HG03159 (cell line): ENCODE data around the gene CPNE5.
"Not testable (repeated sequence)": the region's sequence is repeated elsewhere in the genome, so short reads cannot be mapped to it uniquely, and the experiment has no call there.

Source experiments
- ATAC-seq: cut with Tn5 transposase; IDR thresholded peaks from one replicate; pipeline ENCODE4 v1.9.1; 2021; ENCODE audit warnings: mild to moderate bottlenecking, moderate library complexity; ENCODE audit not compliant: unreplicated experiment

CPNE5 gene

DNA sequence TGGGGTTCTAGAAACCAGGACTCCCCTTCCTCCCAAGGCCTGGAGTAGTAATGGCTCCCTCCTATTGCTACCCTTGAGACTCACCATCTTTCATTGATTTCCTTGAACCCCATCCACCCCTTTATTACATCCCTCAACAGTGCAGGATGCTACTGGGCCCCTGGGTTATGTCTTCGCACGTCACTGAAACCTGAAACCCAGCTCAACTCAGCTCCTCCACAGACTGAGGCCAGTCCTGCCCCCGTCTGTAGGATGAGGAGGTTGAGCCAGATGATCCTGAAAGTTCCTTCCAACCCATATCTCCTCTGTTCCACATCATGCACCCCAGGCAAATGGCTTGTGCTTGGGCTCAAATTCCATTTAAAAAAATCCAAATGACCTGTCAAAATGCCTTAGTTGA is 21.4 kb downstream of the CPNE5 start:
- no peak for ATAC-seq

DNA sequence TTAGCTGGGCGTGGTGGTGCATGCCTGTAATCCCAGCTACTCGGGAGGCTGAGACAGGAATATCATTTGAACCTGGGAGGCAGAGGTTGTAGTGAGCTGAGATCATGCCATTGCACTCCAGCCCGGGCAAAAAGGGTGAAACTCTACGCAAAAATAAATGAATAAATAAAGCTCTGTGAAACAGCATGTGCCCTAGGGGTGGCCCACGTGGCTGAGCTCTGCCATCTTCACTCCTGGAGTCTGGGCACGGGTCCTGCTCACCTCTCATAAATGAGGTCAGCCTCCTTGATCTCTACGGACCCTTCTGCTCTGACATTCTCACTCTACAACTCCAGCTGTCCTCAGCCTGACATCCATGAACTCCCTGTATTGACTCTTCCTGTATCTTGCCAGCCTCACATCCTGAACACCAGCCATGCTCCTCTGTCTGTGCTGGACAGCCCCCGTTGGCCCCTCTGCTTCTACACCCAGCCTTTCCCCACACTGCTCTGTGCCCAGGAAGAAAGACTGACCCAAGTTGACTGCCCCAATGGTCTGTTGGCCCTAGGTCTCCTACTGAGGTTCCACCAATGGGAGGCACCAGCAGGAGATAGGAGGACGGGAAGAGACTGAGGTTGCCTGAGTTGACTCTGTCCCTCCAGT is 21.9 kb downstream of the CPNE5 start:
- ATAC-seq: no peak

- ATAC-seq: no peak
These were observed 23.1 kb downstream of the CPNE5 start for GRCh38 chr6:36815962-36816735.

DNA sequence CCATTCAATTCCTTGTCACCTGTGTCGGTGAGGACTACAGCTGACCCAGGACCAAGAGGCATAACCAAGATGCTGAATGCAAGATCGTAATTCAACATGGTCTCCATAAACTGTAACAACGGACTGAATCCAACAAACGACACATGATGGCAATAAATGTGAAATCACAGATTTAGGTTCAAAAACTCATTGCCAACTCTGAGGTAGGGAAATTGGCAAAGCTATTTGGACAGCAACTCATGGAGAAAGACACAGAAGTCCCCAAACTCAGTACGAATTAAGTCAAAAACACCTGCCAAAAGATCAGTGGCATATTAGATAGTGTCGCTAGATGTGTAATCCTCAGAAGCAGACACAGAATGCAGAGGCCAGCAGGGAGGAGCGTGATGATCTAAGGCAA is 25.0 kb downstream of the CPNE5 start:
- no peak for ATAC-seq

DNA sequence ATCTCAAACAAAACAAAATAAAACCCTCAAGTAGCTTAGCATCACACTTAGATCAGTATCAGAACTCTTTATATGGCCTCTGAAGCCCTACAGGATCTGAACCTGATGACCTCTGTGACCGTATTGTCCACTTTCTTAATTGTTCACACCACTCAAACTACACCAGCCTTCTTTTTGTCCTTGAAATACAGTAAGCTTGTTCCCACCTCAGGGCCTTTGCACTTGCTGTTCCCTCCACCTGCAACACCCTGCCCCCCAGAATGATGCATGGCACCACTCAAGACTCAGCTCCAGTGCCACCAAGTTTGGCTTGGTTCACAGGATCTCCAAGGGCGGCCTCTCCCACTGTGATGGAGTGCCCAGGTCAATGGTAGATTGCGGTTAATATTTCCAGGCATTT is 25.7 kb downstream of the CPNE5 start:
- ATAC-seq: no peak

GRCh38 chr6:36813047-36813446 is 26.2 kb downstream of the CPNE5 start:
- ATAC-seq: not testable (repeated sequence)

DNA sequence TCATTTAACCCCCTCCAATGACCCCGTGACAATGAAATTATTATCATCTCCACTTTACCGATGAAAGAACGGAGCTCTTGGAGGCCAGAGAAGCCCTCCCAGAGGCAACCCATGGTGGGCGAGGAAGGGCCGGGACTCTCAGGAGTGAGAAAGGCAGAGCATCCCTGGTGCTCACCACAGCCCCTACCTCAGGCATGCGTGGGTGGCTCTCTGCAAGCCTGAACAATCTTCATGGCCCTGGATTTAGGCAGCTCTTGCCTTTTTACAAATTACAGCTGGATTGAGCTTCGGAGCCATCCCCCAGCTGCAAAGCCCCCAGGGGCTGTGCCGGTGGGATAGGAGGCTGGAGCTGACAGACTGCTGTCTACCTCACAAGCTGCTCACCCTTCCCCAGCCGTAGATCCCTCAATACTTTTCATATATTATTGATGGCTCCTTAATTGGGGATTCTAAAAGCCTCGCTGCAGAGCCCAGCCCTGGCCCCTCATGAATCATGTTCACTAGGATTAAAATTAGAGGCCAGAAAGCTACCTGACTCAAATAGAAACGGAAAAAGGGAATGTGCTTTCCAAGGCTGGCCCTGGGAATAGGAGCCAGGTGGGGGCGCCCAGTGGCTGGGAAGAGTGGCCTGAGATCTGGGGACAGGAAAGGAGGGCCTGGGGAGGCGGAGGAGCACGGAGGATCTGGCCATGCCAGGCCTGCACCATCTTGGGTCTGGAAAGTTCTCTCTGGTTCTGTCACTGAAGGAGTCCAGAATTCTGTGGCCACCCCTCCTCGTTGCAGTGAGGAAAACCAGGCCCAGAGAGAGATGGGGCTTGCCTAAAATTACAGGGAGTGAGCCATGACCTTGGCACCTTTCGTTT is 29.1 kb downstream of the CPNE5 start:
- no peak for ATAC-seq

DNA sequence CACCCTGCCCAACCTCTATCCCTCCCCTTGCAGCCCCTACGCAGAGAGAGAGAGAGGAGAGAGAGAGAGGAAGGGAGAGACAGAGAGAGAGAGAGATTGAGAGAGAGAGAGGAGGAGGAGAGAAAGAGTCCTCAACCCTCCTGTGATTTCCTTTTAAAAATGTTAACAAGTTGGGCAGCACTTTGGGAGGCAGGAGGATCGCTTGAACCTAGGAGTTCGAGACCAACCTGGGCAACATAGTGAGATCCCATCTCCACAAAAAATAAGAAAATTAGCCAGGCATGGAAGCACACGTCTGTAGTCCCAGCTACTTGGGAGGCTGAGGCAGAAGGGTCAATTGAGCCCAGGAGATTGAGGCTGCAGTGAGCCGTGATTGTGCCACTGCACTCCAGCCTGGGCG is 30.1 kb downstream of the CPNE5 start:
- ATAC-seq: no peak

GRCh38 chr6:36808634-36809033 is 30.6 kb downstream of the CPNE5 start:
- ATAC-seq: no peak

DNA sequence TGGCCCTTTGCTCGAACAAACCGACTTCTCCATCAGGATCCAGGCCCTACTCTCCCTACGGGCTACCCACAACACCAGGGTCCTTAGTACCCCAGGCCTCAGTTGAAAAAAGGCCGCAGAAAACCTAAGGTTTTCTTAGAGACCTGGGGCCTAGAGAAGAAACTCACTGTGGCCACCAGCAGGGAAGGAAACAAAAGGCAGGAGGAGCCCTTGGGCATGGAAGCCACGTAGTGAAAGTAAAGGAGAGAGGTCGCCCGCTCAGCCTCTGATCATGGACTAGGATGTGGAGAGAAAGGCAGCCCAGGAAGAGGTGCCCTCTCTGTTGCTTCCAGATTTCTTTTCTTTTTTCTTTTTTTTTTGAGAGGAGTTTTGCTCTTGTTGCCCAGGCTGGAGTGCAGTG is 31.5 kb downstream of the CPNE5 start:
- ATAC-seq: no peak

- no peak for ATAC-seq
These were observed 32.1 kb downstream of the CPNE5 start for GRCh38 chr6:36807143-36807542.

DNA sequence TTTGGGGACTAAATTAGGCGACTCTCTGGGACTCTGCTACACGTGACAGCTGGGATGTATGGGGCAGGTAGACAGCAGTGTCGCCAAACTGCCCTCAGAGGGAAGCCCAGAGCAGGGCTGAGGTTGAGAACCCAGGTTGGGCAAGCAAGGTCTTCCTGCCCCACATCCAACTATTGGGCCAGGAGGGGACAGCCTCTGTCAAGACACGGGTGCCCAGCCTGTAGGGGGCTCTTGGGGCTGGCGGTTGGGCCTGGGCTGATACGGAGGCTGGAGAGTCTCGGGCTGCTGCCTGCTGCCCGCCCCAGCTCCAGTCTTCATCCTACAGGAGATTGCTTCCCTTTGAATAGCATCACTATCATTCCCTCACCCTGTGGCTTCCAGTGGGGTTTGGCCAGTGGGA is 33.3 kb downstream of the CPNE5 start:
- no peak for ATAC-seq

DNA sequence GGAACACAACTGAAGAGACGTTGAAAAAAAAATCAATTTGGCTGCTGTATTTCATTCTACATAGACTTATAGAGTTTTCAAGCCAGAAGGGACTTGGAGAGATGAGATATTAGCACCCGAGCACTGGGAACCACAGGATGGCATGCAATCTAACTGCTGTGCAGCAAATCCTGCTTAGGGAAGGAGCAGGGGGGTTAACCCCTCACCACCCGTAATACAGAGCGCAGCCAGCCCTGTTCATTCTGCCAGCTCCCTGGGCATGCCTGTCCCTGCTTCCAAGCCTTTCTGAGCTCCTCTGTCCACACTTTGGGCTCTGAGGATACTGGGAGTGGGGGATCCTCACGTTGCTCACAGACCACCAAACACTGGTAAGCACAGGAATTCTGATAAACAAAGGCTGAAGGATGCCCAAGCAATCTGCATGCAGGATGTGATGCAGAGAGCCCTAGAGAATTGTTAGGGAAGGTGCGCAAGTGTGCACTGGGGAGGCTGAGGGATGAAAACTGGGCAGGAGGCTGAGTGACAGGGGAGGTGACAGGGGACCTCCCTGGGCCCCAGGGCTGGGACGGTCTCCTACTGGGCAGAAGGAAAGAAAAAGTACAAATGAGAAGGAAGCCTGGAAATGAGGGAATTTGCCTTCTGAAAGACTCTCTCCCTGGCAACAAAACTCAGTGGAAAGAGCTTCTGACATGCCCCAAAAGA is 34.0 kb downstream of the CPNE5 start:
- ATAC-seq: no peak

GRCh38 chr6:36804563-36804962 is 34.7 kb downstream of the CPNE5 start:
- ATAC-seq: no peak

GRCh38 chr6:36803908-36804307 is 35.3 kb downstream of the CPNE5 start:
- no peak for ATAC-seq

- no peak for ATAC-seq
These were observed 35.8 kb downstream of the CPNE5 start for GRCh38 chr6:36803482-36803881.

DNA sequence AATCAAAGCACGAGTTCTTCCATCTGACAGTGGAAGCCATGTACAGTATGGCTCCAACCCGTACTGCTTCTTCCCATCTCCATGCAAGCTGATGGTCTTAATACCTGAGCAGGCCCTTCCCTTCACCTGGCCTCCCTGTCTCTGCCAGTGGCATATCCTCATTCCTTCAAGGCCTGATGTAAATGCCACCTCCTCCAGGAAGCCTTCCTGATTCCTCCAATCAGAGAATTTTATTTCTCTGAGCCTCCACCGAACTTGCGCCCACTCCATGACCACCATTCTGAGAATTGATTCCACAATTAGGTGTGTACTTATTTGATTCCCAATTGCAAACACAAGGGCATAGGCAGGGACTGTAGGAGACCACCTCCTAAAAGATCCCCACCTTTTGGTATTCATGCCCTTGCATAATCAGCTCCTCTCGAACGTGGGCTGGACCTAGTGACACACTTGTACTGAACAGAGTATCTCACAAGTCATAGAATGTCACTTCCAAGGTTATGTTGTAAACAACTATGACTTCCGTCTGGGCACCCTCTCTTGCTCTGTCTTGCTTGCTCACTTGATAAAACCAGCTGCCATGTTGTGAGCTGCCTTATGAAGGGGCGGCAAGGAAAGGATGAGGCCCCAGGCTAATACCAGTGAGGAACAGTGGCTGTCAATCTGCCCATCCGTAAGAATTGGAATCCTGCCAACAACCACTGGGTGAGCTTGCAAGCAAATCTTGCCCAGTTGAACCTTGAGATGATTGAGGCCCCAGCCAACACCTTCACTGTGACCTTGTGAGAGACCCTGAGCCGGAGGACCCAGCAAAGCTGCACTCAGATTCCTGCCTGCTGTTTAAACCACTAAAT is 38.8 kb downstream of the CPNE5 start:
- no peak for ATAC-seq

DNA sequence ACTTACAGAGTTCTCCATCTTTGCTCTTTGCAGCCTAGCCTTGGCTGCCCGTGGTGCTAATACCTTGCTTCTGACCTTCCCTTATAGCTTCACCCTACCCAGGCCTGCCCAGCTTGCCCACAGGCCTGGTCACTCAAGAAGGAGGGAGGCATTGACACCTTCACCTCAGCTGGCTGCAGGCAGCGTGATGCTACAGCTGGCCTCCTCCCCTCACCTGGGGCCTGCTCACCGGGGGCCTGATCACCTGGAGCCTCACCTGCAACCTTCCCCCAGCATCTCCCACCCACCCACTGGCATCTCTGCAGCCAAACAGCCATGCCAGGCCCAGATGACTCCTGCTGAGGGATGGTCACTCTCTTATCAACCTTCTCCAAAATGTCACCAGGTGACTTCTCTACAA is 40.4 kb downstream of the CPNE5 start:
- no peak for ATAC-seq

DNA sequence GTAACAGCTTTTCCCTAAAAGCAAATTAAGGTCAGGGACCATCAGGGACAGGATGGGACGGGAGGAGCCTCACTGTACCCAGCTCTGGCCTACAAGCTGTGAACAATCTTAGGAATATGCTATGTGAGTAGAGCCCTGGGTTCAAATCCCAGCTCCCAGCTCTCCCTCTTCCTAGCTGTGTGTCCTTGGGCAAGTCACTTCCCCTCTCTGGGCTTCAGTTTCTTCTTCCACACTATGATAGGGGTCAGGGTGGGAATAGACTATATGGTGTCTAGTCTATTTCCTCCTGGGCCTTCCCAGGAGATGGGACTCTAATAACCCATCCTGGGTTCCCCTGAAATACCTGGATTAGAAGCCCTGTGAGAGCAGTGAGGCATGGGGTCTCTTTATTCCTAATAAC is 41.6 kb downstream of the CPNE5 start:
- no peak for ATAC-seq

DNA sequence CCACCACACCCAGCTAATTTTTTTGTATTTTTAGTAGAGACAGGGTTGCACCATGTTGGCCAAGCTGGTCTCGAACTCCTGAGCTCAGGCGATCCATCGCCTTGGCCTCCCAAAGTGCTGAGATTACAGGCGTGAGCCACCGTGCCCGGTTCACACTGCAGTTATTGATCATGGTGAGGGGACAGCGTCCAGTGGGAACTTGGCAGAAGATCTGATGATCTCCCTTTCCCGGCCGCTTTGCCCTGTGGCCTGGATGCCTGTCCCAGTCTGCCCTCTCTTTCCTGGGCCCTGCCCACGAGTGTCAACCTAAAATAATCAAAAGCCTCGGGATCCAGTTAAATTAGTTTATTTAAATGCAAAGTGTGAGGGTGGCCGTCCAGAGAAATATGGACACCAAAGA is 42.2 kb downstream of the CPNE5 start:
- no peak for ATAC-seq
